SH-SY5Y (cell line): Measurements from ENCODE around the gene EI24.

Experiments used
- GATA2 ChIP-seq: IDR thresholded peaks from 2 replicates; pipeline ENCODE4 v1.6.1; 2011; ENCODE audit warnings: mild to moderate bottlenecking, low read depth, low read length
- GATA3 ChIP-seq: IDR thresholded peaks from 2 replicates; pipeline ENCODE4 v1.6.1; 2011; ENCODE audit warnings: low read depth, mild to moderate bottlenecking, low read length, moderate library complexity

DNA sequence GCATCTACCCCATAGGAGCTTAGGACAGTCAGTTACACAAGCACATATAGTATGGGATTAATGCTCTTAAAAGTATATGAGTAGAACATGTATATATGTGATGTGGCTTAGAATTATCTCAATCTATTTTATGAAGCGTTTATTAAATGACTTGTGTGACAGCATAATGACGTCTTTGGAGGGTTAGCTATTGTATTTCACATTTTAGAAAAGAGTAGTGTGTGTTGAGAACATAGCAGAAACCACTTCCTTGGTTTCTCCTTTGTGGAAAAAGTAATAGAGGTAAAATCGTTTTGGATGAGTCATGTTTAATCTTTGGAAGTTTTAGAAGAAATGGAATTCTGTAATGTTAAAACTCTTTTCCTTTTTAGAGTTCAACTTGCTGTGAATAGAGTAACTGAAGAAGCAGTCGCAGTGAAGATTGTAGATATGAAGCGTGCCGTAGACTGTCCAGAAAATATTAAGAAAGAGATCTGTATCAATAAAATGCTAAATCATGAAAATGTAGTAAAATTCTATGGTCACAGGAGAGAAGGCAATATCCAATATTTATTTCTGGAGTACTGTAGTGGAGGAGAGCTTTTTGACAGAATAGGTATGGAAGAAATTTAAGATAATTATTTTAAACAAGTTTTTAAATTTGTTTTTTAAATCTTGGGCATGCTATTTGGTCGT is 58.1 kb downstream of the EI24 start:
- TF ChIP-seq GATA2 = no peak
- TF ChIP-seq GATA3 = no peak
